GM19025 (cell line): ENCODE data around the gene ZC2HC1B.

Experiments used
- ATAC-seq: cut with Tn5 transposase; IDR thresholded peaks from one replicate; pipeline ENCODE4 v1.9.1; 2021; ENCODE audit warnings: mild to moderate bottlenecking, low read depth, moderate library complexity; ENCODE audit not compliant: unreplicated experiment

The ZC2HC1B gene

DNA sequence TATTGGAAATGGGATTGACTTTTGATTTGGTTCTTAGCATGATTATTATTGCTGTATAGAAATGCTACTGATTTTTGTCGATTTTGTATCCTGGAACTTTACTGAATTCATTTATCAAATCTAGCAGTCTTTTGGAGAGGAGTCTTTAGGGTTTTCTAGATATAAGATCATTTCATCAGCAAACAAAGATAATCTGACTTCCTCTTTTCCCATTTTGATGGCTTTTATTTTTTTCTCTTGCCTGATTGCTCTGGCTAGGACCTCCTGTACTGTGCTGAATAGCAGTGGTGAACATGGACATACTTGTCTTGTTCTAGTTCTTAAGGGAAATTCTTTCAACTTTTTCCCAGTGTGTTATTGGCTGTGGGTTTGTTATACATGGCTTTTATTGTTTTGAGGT is 64.6 kb downstream of the ZC2HC1B start:
- no peak for ATAC-seq

DNA sequence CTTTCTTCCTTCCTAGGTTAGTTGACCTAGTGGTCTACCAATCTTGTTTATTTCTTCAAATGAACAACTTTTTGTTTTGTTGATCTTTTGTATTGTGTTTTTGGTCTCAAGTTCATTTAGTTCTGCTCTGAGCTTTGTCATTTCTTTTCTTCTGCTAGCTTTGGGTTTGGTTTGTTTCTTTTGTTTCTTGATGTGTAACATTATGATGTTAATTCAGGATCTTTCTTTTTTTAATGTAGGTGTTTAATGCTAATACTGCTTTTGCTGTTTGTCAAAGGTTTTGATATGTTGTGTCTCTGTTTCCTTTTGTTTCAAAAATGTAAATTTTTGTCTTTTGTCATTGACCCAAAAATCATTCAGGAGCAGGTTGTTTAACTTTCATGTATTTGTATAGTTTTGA is 65.7 kb downstream of the ZC2HC1B start:
- no peak for ATAC-seq

DNA sequence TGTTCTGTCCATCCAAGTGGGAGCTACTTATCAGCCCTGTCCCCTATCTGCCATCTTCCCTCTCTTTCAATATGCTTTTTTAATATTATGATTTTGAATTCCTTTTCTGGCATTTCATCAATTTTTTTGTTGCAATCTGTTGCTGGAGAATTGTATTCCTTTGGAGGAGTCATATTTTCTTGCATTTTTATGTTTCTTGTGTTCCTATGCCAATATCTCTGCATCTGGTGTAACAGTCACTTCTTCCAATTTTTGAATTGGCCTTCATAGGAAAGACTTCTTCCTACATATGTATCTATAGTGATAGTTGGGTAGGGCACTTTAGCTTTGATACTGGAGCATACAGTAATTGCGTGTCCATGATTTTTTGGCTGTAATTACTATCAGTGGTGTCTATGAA is 70.1 kb downstream of the ZC2HC1B start:
- ATAC-seq = no peak

DNA sequence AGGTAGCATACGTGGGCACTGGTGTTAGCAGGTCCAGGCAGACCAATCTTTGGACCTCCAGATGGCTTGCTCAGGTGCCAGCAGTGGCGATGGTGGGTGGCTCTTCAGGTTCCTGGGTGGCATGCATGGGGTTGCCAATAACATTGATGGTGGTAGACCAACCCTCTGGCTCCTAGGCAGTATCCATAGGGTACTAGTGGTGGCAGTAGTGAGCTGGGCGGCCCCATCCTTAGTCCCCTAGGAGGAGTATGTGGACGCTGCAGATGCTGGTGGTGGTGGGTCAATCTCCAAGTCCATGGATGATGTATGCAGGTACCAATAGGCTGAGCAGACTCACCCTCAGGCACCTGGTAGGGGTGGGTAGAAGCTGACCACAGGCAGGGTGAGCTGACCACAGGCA is 70.6 kb downstream of the ZC2HC1B start:
- no peak for ATAC-seq

DNA sequence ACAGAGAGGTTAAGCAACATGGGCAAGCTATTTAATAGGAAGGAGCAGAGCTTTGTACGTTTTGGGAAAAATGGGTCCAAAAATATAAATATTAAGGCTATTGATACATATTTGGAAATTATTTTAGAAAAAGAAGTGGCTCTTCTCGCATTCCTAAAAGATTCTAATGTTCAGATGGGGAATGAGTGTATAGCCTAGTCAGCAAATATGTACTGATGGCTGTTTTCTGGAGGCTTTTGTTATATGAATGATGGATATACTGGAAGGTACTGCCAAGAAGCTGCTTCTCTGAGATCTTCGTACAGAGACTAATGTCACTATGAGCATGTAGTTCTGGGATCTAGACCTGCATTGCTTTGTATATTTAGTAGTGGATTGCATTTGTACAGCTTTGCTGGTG is 72.1 kb downstream of the ZC2HC1B start:
- no peak for ATAC-seq

DNA sequence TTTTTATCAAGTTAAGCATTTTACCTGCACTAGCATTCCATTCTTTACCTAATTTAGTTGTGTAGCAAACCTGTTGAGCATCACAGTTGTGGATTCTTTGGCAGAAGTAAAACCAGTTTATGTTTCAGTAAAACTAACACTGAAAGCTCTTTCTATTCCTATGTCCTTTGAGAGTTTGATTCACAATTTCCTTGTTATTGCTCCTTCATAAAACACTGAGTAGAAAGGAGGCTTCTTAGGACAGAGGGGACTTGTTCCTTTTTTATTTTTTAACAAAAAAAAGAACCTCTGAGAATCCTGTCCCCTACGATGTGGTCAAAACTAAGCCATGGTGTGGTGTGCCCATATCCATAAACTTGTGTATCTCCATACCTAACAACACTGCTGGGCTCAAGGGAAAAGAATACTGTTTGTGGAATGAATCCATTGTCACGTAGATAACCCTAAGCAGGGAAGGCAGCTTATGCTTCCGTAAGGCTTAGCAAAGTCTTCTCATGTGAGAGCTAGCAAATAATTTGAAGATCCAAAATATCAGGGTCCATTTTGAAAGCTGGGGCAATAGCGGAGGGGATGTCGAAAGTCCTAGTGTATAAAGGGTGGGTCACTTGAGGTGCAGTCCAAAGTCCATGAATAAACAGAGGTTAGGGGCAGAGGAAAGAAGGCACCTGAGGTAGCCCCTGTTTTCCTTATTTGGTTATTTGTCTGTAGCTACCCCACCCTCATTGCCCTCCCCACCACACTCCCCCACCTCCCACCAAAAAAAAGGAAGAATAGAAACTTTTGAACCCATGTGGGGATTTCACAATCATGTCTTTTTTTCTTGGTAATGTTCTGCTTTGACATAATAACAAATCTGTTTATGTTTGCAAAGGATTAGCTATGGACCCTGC is 72.7 kb downstream of the ZC2HC1B start:
- ATAC-seq = no peak

DNA sequence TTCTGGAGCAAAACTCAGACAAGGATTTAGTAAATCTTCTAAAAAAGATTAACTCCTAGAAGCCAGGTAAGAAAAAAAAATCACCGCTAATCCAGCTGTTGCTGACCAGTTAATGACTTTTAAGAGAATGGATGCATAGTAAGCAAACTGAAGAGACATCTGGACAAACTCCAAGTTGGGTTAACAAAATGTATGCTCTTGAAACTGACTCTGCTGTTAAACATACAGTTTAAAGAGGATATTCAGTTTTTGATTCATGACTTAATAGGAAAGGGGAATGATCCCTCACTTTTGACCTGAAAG is 73.3 kb downstream of the ZC2HC1B start:
- ATAC-seq = no peak

DNA sequence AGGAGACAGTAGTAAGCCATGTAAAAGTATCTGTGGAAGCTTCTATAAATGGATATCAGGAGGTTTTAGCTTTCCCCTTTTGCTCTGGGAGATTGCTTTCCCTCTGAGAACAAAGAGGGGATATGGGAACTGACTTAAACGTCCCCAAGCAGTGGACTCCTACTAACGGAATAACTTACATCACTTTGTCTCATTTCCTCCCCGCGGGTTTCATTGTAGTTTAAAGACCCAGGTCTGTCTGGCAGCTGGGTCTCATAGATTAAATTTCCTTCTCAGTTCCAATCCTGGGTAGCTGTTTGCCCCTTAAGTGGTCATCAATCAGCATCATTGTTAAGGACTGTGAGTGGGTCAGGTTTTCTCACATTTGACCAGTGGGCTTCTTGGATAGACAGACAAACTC is 75.1 kb downstream of the ZC2HC1B start:
- no peak for ATAC-seq

DNA sequence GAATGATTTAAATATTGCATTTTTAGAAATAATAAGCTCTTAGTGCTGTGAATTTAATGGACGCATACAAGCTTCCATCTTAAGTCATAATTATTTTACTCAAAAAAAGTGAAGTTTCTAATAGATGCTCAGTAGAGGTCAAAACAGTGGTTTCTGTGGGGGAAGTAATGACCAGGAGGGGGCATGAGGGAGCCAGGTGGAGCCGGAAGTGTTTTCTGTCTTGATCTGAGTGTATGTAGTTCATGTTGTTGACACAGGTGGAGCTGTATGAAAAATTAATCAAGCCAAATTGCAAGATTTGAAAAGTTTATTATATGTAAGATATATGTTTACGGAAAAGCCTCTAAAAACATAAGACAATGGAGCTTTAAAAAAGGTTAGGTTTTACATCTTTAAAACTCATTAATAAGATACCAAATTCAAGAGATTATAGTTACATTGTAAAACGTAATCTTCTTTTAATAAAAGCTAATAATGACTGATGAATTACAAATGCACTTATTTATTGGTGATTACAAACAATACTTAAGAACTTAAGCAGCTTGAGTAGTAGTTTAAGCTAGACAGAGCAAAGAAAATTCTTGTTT is 75.8 kb downstream of the ZC2HC1B start:
- ATAC-seq = peak; percentile 86

DNA sequence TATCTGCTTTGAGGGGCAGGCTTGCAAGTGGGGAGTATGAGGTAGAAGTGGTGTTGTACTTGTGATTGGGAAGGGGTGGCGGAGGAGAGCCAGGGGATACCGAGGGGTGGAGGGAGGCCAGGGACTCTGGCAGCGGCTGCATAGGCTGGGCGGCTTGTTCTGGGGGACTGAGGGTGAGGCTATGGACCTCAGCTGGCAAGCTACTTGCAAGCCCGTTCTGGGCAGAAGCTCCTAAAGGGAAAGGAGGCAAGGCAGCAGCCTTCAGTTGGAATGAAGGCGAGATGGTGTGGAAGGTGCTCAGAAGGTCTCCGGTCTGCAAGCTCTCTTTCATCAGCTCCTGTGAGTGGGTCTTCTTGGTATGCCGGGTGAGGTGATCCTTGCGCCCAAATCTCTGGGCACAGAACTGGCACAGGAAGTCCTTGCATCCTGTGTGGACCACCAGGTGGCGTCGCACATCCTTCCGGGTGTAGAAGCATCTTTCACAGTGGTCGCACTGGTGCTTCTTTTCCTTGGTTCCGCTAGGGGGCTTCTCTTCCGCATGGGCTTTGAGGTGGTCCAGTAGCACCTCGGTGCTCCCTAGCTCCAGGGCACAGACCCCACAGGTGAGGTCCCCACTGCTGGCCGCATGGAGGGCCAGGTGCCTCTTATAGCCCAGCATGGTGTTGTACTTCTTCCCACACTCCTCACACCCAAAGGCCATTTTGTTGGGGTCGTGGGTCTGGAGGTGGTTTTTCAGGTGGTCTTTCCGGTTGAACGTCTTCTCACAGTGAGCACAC is 77.8 kb downstream of the ZC2HC1B start:
- peak; percentile 79 for ATAC-seq

DNA sequence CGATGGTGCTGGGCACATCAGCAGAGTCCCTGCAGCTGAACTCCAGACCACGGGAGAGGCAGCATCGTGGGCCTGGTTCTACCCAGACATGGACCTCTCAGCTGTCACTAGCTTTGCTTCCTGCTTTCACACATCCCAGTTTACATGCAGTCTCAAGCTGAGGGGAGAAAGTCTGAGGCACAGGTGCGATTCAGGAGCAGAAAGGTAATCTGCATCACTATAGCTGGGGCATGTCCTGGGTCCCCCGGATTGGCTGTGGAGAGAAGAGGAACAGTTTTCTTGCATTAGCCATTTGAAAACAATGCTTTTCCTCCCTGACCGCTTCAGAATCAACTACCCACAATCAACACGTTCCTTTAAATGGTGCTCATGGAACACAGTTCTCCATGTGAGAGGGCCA is 83.9 kb downstream of the ZC2HC1B start:
- ATAC-seq = no peak

DNA sequence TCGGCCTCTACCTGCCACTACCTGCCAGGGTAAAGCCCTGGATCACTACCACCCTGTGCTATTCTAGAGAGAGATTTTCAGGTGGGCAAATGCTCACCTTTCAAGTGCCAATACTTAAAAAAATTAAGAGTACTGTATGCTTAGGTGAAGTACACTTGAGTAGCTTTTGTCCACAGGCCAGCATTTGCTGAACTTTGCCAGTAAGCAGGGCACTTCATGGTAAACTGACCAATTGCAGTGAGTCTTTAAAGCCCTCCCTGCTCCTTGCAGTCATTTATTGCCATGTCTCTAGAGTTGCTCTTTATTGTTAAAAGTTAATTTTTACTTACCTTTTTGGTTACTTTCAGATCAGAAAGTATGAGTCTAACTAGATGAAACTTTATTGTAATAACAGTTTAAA is 85.3 kb downstream of the ZC2HC1B start:
- no peak for ATAC-seq

DNA sequence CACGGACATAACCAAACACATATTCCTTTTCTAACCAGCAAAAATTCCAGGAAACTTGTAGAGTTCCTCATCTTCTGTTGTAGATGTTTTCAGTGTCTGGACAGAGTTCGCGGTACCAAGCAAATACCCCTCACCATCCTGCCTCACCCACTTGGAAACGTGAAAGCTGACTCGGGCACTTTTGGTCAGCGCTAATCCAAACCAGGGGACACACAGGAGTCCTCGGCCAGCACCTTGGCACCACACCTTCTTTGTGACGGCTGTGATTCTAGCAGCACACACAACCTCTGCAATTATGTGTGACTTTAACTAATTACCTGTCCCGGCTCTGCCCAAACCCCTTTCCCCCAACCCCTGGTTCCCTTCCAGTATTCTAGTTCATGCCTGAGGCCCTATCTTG is 85.7 kb downstream of the ZC2HC1B start:
- no peak for ATAC-seq

DNA sequence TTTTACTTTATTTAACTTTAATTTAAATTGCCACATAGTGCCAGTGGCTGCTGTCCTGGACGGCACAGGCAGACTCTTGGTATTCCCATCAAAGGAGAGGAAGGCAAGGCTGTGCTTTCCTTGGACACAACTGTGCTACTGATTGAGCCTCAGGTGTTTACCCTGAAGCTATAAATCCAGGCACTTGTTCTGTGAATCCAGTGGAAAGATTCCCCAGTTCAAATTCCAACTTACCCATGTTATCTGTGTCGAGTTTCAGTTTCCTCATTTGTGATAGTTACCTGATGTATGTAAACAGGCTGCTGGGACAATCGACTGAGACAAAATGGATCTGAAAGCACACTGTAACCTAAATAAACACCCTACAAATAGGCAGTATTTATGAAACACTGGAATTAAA is 86.6 kb downstream of the ZC2HC1B start:
- ATAC-seq = no peak

DNA sequence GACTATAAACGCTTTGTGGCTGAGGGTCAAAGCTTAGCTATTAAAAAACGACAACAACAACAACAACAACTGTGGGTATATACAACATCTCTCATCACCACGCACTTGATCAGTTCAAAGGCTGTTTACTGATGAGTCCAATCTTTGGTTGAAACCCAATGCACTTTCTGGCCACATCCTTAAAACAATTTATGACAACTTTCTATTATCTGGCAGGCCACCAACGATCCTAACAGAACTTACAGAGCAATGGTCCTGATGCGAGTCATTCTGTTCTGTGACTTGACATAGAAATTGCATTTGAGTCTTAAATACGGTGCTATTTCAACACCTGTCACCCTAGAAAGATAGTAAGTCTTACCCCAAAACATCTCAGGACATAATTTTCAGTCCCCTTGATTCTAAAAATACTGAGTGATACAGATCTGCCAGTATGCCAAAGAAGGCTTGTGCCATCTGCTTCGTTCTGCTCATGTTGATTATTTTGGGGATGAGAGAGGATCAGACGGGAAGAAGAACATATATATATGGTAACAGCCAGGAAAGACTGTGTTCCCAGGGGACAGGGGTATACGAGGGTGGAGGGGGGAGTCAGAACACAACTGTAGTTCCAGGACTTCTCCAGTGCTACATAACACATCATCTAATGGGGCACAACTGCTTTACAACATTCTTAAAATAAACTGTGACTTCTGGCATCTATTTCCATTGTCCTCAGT is 87.9 kb downstream of the ZC2HC1B start:
- ATAC-seq = no peak

DNA sequence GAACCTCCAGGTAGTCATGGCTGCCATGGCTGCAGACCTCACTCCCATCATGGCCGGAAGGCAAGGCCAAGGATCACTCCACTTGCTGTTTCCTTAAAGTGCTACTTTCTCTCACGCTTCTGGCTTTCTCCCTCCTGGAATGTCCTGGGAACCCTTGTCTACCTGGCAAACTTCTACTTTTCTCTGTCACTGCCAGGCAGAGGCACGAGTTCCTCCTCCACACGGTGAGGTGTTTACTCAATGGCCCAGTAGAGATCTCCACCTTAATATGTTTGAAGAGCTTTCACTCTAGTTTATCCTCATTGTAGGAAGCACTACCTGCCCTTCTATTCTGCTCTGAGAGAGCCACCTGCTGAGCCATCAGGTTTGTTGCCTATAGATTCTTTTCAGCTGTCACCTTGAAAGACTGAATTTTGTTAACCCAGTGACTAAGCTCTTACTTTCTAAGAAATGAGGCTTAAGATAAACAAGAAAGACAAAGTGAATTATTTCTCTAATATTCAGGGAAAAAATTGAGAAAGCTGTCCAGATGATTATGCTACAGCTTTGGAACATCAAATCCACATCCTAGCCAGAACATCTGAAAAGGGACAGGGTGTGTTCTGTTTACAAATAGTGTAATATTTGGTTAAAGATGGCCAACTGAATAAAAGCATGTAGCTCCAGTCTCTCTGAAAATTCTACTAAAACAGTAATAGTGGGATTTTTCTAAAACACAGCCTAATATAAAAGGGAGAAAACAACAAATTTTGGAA is 88.8 kb downstream of the ZC2HC1B start:
- ATAC-seq = no peak

DNA sequence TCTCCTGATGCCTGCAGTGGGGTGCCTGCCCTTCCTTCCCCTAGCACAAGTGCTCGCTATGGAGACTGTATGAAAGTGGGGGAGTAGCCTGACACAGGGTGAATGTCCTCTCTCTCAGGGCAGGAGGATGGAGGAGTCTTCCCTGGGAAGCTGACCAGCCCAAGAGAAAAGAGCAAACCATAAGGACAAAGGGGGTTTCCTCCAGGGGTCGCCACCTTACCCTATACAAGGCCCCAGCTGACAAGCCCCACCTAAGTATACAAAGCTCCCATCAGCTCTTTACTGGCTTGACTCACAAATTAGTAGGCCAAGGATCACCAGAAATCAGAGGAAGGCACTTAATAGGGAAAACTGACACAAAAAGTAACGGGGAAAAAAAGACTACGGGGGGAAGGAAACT is 89.6 kb downstream of the ZC2HC1B start:
- ATAC-seq = no peak

DNA sequence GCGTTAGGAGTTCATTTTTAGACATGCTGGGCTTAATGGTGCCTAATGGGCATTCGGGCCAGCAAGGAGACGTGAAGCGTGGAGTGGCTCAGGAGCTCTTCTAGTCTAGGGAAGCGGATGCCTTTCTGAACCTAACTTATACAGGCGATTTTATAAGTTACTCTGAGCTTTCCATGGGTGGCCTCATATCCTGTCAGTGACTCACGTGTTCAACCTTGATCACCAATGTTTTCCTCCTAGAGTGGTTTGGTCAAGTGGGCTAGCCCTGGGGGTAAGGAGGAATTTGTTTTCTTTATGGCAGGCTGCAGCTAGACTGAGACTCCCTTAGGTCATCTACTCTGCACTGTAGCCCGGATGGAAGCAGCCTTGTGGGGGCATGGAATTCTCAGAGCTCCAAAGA is 91.7 kb downstream of the ZC2HC1B start:
- ATAC-seq = no peak

DNA sequence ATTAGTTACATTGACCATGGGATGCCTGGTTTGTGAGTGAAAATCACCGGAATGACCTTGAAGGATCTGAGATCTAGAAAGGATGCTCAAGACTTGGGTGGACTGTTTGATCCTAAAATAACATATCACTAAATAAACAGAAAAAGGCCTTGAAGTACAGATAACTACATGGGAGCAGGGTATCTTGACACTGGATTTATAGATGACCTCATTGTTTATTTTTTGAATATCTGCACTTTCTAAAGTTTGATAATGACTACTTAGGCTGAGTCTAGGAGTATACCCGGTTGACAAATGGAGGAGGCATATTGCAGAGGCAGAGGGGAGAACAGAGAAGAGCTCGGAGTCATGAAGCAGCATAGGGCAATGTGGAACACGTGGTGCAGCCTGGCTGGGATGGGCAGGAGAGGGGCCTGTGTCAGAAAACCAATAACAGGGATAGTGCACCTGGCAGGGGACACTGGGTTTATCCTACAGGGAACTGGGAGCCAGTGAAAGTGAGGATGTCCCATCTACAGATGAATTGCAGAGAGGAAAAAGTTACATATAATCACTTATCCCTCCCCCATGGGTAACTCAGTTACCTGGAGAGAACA is 93.5 kb downstream of the ZC2HC1B start:
- ATAC-seq = no peak

DNA sequence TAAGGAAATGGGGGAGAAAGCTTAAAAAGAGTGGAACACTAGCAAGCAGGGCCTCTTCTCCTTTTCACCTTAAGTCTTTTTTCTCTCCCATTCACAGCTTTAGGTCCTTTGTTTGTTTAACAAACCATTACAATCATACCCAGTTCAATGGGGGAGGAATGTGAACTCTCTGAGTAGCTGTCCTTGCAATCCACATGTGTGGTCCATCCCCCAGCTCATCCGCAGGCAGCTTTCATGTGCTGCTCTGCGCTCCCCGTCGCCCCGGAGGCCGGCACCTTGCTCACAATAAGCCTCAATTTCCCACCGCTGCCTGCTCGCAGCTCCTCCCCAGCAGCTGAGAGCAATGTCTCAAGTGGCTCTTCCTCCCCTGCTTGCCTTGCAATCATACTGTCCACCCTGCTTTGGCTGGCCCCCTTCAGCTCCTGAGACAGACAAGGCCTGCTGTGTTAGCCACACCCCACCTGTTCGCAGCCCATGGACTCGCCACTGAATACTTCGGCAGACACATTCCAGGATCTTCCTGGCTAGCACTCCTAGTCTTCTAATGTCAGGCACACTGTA is 94.6 kb downstream of the ZC2HC1B start:
- ATAC-seq = no peak
